Fibroblast of skin of left biceps (primary cell): ENCODE data around the gene ZACN.
"Not testable (repeated sequence)": the region's sequence is repeated elsewhere in the genome, so short reads cannot be mapped to it uniquely, and the experiment has no call there.

ENCODE experiments used
- DNase-seq, 2 experiments: peaks; one replicate each; pipeline ENCODE4 v3.0.0-alpha.2; 2013; ENCODE audit warnings: low read depth in 2 of 2

The ZACN gene

DNA sequence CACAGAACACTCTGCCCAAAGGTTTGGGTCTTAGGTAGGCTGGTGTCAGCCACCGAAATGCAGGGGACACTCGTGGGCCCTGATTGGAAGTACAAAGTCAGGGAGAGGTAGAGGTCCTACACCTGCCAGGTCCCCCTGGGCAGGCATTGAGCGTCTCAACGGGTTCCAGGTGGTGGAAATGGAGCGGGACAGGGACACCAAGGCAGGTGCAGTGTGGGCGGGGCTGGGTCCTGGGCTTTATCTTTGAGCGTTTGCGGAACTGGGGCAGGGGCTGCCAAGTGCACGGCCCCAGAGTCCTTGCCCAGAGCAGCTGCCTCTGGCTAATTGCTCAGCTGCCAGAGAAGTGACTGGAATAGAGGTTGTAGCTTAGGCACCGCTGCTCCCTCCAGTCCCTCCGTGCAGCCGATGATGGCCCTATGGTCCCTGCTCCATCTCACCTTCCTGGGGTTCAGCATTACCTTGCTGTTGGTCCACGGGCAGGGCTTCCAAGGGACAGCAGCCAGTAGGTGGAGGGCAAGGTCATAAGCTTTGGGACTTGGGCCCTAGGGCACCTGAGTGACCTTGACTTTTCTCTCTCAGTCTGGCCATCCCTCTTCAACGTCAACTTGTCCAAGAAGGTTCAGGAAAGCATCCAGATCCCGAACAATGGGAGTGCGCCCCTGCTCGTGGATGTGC lies at the start of gene ZACN:
Gene ZACN (plus strand): TSS at position 323 of the 675 bp plus-strand sequence. CDS start 83 bp downstream, at position 406.
- no peak for DNase-seq

- DNase-seq, result no peak
Measured at GRCh38 chr17:76032073-76032779, 46.8 kb upstream of the ZACN start.

DNA sequence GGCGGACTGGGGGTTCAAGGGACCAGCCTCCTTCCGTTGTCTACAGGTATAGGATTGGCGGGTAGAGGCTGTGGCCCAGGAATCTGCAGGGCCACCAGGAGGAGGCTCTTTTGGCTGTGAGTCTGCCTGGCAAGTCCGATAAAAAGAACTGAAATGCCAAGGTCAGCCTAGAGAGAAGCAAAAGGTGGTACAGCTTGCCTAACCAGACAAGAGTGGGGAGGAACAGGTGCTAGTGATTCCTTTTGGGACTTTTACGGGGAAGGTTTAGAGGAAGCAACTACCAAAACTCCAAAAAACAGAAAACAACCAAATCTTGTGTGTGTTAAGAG lies 46.2 kb upstream of the ZACN start:
- DNase-seq, result no peak

GRCh38 chr17:76033139-76033538 lies 45.8 kb upstream of the ZACN start:
- no peak for DNase-seq

GRCh38 chr17:76034428-76035350 lies 44.3 kb upstream of the ZACN start:
- DNase-seq, result no peak

GRCh38 chr17:76036497-76037261 lies 42.3 kb upstream of the ZACN start:
- DNase-seq, result no peak

DNA sequence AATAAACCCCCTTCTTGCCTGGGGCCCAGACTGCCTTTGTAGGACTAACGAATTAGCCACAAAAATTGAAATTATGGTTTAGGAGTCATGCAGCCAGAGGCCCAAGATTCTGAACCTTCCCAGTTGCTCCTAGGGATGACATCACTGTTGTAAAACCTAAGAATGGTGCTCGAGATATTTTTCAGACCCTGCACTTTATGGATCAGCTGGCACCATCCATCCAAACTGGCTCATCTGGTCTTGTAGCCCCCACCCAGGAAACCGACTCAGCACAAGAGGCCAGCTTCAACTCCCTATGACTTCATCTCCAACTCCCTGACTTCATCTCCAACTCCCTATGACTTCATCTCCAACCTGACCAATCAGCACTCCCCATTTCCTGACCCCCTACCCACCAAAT lies 40.9 kb upstream of the ZACN start:
- no peak for DNase-seq

- no peak for DNase-seq
Measured at GRCh38 chr17:76039121-76039520, 39.9 kb upstream of the ZACN start.

DNA sequence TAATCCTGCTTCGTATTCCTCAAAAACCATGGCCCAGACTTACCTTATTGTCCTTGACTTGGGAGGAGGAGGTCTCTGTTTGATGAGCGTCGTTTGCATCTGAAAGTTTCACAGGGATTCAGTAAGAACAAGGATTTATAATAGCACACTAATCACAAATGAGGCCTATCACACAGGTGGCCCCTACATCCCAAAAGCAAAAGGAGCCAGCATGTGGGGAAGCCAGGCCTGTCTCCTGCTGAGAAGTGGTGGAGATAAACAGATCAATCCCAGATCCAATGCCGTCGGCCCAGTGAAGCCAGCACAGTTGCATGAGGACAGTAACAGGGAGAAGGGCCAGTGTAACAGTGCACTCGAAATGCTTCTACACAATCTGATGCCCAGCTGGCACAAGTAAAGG lies 38.6 kb upstream of the ZACN start:
- DNase-seq, result no peak

GRCh38 chr17:76042868-76043267 lies 36.1 kb upstream of the ZACN start:
- DNase-seq, result not testable (repeated sequence)

DNA sequence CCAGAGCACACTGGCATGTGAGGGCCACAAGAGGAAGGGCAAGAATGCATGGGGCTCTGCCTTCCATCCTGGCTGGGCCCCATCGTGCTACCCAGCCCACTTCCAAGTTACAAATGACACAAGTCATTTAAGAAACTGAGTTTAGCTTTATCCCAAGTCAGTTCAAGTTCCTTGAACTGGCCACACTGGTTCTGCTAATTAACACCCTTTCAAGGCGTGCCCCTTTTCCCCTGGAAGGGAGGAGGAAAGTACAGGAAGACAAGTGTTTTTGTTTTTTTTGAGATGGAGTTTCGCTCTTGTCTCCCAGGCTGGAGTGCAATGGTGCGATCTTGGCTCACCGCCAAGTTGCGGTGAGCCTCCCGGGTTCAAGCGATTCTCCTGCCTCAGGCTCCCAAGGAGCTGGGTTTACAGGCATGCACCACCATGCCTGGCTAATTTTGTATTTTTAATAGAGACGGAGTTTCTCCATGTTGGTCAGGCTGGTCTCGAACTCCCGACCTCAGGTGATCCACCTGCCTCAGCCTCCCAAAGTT lies 34.4 kb upstream of the ZACN start:
- not testable (repeated sequence) for DNase-seq

- DNase-seq, result no peak
Measured at GRCh38 chr17:76046064-76046463, 32.9 kb upstream of the ZACN start.

DNA sequence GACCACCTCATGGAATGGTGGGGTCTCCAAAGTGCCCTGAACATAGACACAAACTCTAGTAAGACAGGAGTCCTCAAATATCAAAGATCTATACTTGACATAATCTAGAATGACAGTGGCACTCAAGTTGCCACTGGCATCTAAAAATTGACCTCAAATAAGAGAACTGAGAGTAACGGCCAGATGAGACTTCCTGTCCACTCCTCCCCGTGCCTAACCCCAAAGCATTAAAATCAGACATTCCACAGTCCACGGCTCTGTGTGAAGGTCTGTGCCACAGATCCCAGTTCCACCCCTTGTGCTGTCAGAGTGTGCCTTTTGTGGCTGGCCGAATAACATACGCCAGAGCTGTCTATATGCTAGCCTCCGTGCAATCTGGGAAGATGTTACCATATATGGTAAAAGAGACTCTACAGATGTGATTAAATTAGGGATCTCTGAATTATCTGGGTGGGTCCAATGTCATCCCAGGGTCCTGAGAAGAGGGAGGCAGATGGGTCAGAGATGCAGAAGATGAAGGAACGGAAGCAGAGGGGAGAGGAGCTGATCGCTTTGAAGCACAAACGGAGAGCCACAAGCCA lies 30.9 kb upstream of the ZACN start:
- no peak for DNase-seq

DNA sequence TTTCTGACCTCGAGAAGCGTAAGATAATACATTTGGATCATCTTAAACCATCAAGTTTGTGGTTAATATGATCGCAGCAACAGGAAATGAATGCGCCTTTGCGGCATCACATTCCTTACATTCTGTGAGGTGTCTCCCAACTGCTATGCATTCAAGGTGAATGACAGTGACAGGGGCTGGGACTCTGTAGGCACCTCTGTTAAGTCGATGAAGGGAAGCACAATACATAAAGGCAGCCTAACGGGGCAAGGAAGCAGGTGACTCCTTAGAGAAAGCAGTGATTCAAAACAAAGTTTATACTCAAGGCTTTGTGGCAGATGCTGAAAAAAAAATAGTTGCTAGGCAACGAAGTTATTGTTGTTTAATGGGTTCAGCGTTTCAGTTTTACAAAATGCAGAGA lies 30.3 kb upstream of the ZACN start:
- peak in 1 of 2 experiments; percentile 8 for DNase-seq

DNA sequence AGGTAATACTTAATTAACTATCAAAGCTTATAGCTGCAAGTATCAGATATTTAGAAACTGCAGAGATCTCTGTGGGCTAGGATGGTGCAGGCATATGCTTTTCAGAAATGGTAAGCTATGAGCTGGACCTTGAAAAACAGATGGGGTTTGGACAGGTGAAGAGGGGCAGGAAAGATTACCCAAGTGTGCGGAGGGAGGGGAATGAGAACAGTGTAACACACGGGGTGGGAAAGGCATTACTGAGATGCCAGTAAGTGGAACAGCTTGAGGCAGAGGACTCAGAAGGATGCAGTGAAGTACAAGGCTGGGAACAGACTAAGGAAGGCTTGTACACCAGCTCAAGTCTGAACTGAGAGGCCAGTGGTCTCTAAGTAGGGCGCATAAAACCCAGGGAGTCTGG lies 29.7 kb upstream of the ZACN start:
- DNase-seq, result no peak

DNA sequence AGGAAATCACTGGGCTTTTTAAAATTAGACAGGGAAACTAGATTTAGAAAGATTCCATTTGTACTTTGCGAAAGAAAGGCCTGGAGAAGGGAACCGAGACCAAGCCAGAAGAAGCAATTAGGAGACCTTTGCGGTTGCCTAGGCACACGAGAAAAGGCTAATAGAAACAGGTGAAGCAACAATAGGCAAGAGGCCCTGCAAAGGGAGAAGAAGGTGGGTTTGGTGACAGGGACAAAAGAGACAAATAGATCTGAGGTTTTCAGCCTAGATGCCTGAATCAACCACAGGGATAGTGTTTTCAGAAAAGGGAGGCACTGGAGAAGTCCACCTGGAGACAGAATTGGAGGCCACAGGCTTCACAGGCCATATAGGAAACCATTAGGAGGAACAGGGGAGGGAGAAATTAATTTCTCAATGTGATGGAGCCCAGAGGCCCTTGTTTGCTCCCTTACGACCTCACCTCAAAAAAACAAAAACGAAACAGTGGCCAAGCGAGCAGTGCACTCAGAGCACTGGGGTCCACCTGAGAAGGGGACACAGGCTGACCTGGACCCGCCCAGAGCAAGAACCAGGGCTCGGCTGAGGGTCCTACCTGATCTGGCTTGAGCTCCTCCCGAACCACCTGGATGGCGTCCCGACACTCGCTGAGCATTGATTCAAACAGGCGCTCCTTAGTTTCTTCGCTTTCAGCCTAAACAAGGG lies 29.0 kb upstream of the ZACN start:
- DNase-seq, result no peak

- DNase-seq, result no peak
Measured at GRCh38 chr17:76050538-76051467, 28.2 kb upstream of the ZACN start.

DNA sequence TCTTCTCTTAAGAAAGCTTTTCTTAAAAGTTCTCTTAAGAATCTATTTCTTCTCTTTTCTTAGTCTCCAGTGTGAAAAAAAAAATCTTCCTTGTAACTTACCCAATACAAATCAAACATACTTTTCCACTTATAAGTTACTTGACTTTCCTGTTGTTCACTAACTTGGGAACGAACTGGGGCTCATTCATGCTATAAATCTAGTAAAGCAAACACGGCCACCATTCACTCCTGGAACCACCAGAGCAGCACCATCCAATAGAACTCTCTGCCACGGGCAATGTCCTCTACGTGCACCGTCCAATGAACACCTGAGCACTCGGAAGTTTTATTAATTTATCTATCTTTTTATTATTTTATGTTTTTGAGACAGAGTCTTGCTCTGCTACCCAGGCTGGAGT lies 27.4 kb upstream of the ZACN start:
- no peak for DNase-seq
